K562 (cell line): ENCODE measurements around the gene RAB13. TPM values are rescaled to one million over a fixed set of nuclear protein-coding genes. Genes with fewer than 3 reads are reported as not detected.

ENCODE experiments used
- ATAC-seq: fragments of 200-7000 bp; cut with Tn5 transposase; 3 replicates; pipeline ENCODE4 v1.9.1; 2020; ENCODE audit warnings: moderate library complexity
- BruUV-seq: library from RNA; stranded (reverse); fragments of 400-500 nt; replicated peaks from 2 replicates; lab custom pipeline; 2021; lab: Mats Ljungman, UMichigan
- CTCF ChIA-PET: fragments of 300-600 bp; formaldehyde crosslinking; extraction: SDS; loops from one replicate; lab custom pipeline; 2021; ENCODE audit warnings: low intra/inter-chr PET ratio; lab: Yijun Ruan, JAX
- POLR2A ChIA-PET: fragments of 300-600, 350-650 bp; sonication (Branson Sonifier 250); formaldehyde crosslinking; extraction: SDS; loops from one replicate; lab custom pipeline; 2021; ENCODE audit warnings: antibody characterized with exemption, inconsistent platforms; lab: Yijun Ruan, JAX
- DNase-seq, 4 experiments: peaks; one replicate each; pipeline versions ENCODE4 v3.0.0 to v3.0.0-alpha.2; 2011 to 2018; ENCODE audit warnings: low spot score in 3 of 4, mixed read lengths in 3 of 4; ENCODE audit errors: extremely low read depth in 1 of 4
- FAIRE-seq: peaks from 2 replicates; lab custom pipeline; 2011; peaks lifted over from hg19 to GRCh38; lab: Jason Lieb, UNC
- H2AFZ ChIP-seq: 2 replicates; pipeline ENCODE4 v1.6.0; 2011; ENCODE audit warnings: low read depth, low read length, control low read depth, inconsistent platforms
- H3K27ac ChIP-seq: fragments of 200-600 bp; 3 replicates; pipeline ENCODE4 v1.8.0; 2011; ENCODE audit warnings: low read depth, mild to moderate bottlenecking, control low read depth, inconsistent platforms, low read length, moderate library complexity, mixed read lengths; ENCODE audit errors: extremely low read depth
- H3K27me3 ChIP-seq, 2 experiments: fragments of 300-600 bp in 1 of 2; 2 replicates in 1 of 2; 3 replicates in 1 of 2; pipeline versions ENCODE4 v1.6.0 to v1.8.0; 2011; ENCODE audit warnings: inconsistent platforms in 2 of 2, low read length in 2 of 2, mild to moderate bottlenecking in 1 of 2, mixed read lengths in 1 of 2, moderate library complexity in 1 of 2; ENCODE audit not compliant: control insufficient read depth in 2 of 2, insufficient read depth in 2 of 2
- H3K36me3 ChIP-seq: fragments of 300-600 bp; 3 replicates; pipeline ENCODE4 v1.8.0; 2011; ENCODE audit warnings: mild to moderate bottlenecking, low read length, inconsistent platforms; ENCODE audit not compliant: control insufficient read depth, insufficient read depth
- H3K4me1 ChIP-seq, 2 experiments: fragments of 200-600 bp in 1 of 2; replicated peaks in 1 of 2; 2 replicates in 1 of 2; 3 replicates in 1 of 2; pipeline versions ENCODE4 v1.5.1 to v1.8.0; 2011; ENCODE audit warnings: inconsistent platforms in 2 of 2, low read length in 2 of 2, mild to moderate bottlenecking in 1 of 2, mixed read lengths in 1 of 2, moderate library complexity in 1 of 2; ENCODE audit not compliant: control insufficient read depth in 2 of 2, insufficient read depth in 2 of 2
- H3K4me2 ChIP-seq: 2 replicates; pipeline ENCODE4 v1.6.1; 2011; ENCODE audit warnings: low read length, control low read depth, inconsistent platforms, mixed read lengths; ENCODE audit not compliant: insufficient read depth
- H3K4me3 ChIP-seq: fragments of 200-600 bp; sonication (generic), shearing (Covaris generic); 2 replicates; pipeline ENCODE4 v1.5.1; 2016; ENCODE audit warnings: control low read depth, inconsistent platforms
- H3K79me2 ChIP-seq: fragments of 200-600 bp; 3 replicates; pipeline ENCODE4 v1.8.0; 2011; ENCODE audit warnings: low read length, inconsistent platforms; ENCODE audit not compliant: control insufficient read depth, insufficient read depth
- H3K9ac ChIP-seq, 2 experiments: 2 replicates each; pipeline versions ENCODE4 v1.6.0 to v1.6.1; 2011; ENCODE audit warnings: low read depth in 2 of 2, low read length in 2 of 2, control low read depth in 1 of 2, inconsistent platforms in 1 of 2, mild to moderate bottlenecking in 1 of 2, mixed read lengths in 1 of 2; ENCODE audit not compliant: insufficient read depth in 1 of 2
- H3K9me1 ChIP-seq: one replicate; pipeline ENCODE4 v1.6.0; 2011; ENCODE audit warnings: inconsistent platforms, mild to moderate bottlenecking, low read length, moderate library complexity; ENCODE audit not compliant: control insufficient read depth, insufficient read depth
- H3K9me3 ChIP-seq: replicated peaks from 2 replicates; pipeline ENCODE4 v1.5.1; 2011; ENCODE audit warnings: low read depth, low read length, inconsistent platforms; ENCODE audit not compliant: control insufficient read depth, insufficient read depth
- H4K20me1 ChIP-seq: replicated peaks from 2 replicates; pipeline ENCODE4 v1.6.1; 2011; ENCODE audit warnings: low read length, inconsistent platforms, mixed read lengths; ENCODE audit not compliant: control insufficient read depth, insufficient read depth
- CREB1 ChIP-seq, 2 experiments: sonication (generic) in 1 of 2; formaldehyde crosslinking in 1 of 2; IDR thresholded peaks; 2 replicates each; pipeline versions ENCODE4 v1.6.1 to v1.8.0; 2012 to 2022; ENCODE audit warnings: inconsistent platforms in 1 of 2, mild to moderate bottlenecking in 1 of 2, missing genetic modification reagents in 1 of 2, moderate library complexity in 1 of 2
- KDM5B ChIP-seq: fragments of 200-600 bp; sonication (generic); IDR thresholded peaks from 2 replicates; pipeline ENCODE4 v1.6.1; 2012; ENCODE audit warnings: low read depth, mild to moderate bottlenecking, moderate library complexity, low read length, control low read depth, inconsistent platforms; ENCODE audit not compliant: insufficient replicate concordance
- POLR2AphosphoS2 ChIP-seq: IDR thresholded peaks from 2 replicates; pipeline ENCODE4 v1.6.1; 2012; ENCODE audit warnings: low read length, improper control_type of control experiment
- SUPT5H ChIP-seq: fragments of 450-650 bp; IDR thresholded peaks from 2 replicates; pipeline ENCODE4 v1.6.1; 2016
- ZBTB1 ChIP-seq: sonication (generic); formaldehyde crosslinking; IDR thresholded peaks from 2 replicates; pipeline ENCODE4 v1.8.1; 2023; ENCODE audit warnings: missing genetic modification reagents, low read depth, mild to moderate bottlenecking, borderline replicate concordance
- ZC3H11A ChIP-seq: IDR thresholded peaks from 2 replicates; pipeline ENCODE4 v1.6.1; 2012; ENCODE audit warnings: low read depth, low read length, improper control_type of control experiment
- ZNF140 ChIP-seq: fragments of 250-450 bp; sonication (Bioruptor Pico); IDR thresholded peaks from 2 replicates; pipeline ENCODE4 v1.8.0; 2021; ENCODE audit warnings: moderate library complexity, mild to moderate bottlenecking, inconsistent platforms
- ZNF431 ChIP-seq: sonication (generic); formaldehyde crosslinking; IDR thresholded peaks from 2 replicates; pipeline ENCODE4 v1.8.0; 2022; ENCODE audit warnings: mild to moderate bottlenecking, missing genetic modification reagents
- ZNF77 ChIP-seq: fragments of 250-450 bp; sonication (Bioruptor Pico); IDR thresholded peaks from 2 replicates; pipeline ENCODE4 v1.5.0; 2020
- WGBS: fragments of 100-300 bp; shearing (Covaris generic); methylation state at CpG from one replicate; pipeline ENCODE4 v1.1.6; 2016; ENCODE audit warnings: low coverage, mixed read lengths; ENCODE audit not compliant: insufficient coverage; ENCODE audit errors: missing lambda C conversion rate; 5-methylcytosine and 5-hydroxymethylcytosine counted together
- in situ Hi-C: fragments of 300-500 bp; cut with MboI; formaldehyde crosslinking; loops from 4 replicates; pipeline ENCODE4 v1.15.0; 2018; ENCODE audit warnings: inconsistent platforms, mixed read lengths
- intact Hi-C: fragments of 100-400 bp; cut with micrococcal nuclease; formaldehyde crosslinking; loops from 2 replicates; pipeline ENCODE4 v1.14.2; 2022
- polyA plus RNA-seq, 8 experiments: library from polyadenylated mRNA; depleted of rRNA in 4 of 8; stranded (reverse) in 5 of 8; unstranded in 3 of 8; fragments of >200 nt; fragmentation: Nextera tagmentation in 2 of 8; fragmentation: Illumina TruSeq in 1 of 8; extraction: Ambion mirVana in 2 of 8; extraction: Trizol in 1 of 8; gene quantifications; 2 replicates each; pipeline versions ENCODE4 v1.2.1 to v1.2.3, GENCODE V29; 2011 to 2014; ENCODE audit warnings: inconsistent platforms in 1 of 8, missing spikeins in 1 of 8
- total RNA-seq, 7 experiments: library from RNA; depleted of rRNA in 6 of 7; stranded (reverse); fragments of >200 nt in 6 of 7; fragmentation: Illumina TruSeq in 2 of 7; extraction: Trizol in 2 of 7; gene quantifications; 2 replicates each; pipeline versions ENCODE4 v1.2.1 to v1.2.3, GENCODE V29; 2011 to 2021; ENCODE audit warnings: low replicate concordance in 1 of 7
- TF ChIP-seq, protein P1 (sequence below): fragments of 450-650 bp; IDR thresholded peaks from 2 replicates; pipeline ENCODE4 v1.6.1; 2016; ENCODE audit warnings: mild to moderate bottlenecking
- TF ChIP-seq, protein P2 (sequence below): fragments of 250-450 bp; sonication (Bioruptor Pico); IDR thresholded peaks from 2 replicates; pipeline ENCODE4 v1.5.0; 2021
- TF ChIP-seq, protein P3 (sequence below): fragments of 200-400 bp; formaldehyde crosslinking; IDR thresholded peaks from 2 replicates; pipeline ENCODE4 v1.6.1; 2017; ENCODE audit warnings: mild to moderate bottlenecking, low read depth, low read length, moderate library complexity
- TF ChIP-seq, protein P4 (sequence below), 3 experiments: IDR thresholded peaks in 2 of 3; conservative IDR thresholded peaks in 1 of 3; 2 replicates each; pipeline ENCODE4 v1.5.1; 2011 to 2012; ENCODE audit warnings: low read length in 3 of 3, mild to moderate bottlenecking in 3 of 3, control low read depth in 2 of 3, improper control_type of control experiment in 1 of 3, inconsistent platforms in 1 of 3, low read depth in 1 of 3, mixed read lengths in 1 of 3, moderate library complexity in 1 of 3; ENCODE audit not compliant: insufficient read depth in 2 of 3

RAB13 gene
- total and polyA plus RNA-seq, 9 of the 15 experiments (the other 6 are each of a cell fraction or from before 2014, with no cell fraction given) = 22.3 to 100 (median 39.8) TPM

DNA sequence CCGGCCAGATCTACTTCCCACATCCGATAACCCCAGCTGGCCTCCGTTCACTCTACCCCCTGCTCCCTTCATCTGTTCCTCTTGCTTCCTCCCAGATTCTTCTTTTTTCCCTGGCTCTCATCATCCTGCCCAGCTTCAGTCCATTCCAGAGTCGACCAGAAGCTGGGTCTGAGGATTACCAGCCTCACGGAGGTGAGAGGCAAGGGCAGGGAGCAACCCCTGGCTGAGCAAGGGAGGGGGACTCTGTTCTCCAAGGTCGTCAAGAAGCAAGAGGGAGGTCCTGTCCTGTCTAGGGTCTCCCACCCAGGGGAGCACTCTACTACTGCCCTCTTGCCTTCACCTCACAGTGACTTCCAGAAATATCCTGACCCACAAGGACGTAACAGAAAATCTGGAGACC, 12.6 kb downstream of the RAB13 start (continued):
- TF ChIP-seq ZC3H11A = no peak
- TF ChIP-seq ZNF140 (CRISPR knock-in tag) = no peak
- TF ChIP-seq, protein P1, sequence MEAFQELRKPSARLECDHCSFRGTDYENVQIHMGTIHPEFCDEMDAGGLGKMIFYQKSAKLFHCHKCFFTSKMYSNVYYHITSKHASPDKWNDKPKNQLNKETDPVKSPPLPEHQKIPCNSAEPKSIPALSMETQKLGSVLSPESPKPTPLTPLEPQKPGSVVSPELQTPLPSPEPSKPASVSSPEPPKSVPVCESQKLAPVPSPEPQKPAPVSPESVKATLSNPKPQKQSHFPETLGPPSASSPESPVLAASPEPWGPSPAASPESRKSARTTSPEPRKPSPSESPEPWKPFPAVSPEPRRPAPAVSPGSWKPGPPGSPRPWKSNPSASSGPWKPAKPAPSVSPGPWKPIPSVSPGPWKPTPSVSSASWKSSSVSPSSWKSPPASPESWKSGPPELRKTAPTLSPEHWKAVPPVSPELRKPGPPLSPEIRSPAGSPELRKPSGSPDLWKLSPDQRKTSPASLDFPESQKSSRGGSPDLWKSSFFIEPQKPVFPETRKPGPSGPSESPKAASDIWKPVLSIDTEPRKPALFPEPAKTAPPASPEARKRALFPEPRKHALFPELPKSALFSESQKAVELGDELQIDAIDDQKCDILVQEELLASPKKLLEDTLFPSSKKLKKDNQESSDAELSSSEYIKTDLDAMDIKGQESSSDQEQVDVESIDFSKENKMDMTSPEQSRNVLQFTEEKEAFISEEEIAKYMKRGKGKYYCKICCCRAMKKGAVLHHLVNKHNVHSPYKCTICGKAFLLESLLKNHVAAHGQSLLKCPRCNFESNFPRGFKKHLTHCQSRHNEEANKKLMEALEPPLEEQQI = no peak
- TF ChIP-seq, all 486 proteins: peak for 5

DNA sequence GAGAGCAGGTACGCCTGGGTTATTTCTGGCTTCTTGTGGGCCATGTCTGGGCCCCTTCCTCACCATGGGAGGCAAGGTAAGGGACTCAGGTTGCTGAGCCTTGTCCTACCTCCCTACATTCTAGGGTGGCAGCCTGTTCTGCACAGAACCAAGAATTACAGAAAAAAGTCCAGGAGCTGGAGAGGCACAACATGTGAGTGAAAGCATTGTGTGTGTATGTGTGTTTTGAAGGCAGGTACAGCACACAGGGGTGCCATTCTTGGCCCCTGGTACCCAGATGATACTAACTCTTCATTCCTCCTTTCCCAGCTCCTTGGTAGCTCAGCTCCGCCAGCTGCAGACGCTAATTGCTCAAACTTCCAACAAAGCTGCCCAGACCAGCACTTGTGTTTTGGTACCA, 13.1 kb downstream of the RAB13 start:
- H3K4me3 ChIP-seq = no peak overlapping the region
- peaks cover 32% of the 10 kb centered on the region for H3K79me2 ChIP-seq
- WGBS = 97% methylated on average over 3 of the region's 3 CpGs
- POLR2A ChIA-PET = interaction anchor here (0.8 to 7.1 kb wide), 5 partner anchors 8 to 18 kb away, joined by 3 to 37 read pairs (median 6); partner anchors contain the start of genes CRTC2, RAB13, RPS27 and SLC39A1
- peaks cover 9 to 14% of the 10 kb centered on the region in 2 experiments for H3K4me1 ChIP-seq
- no peak for ATAC-seq
- intact Hi-C loops = no loop called here
- TF ChIP-seq KDM5B (peak; percentile 36), ZBTB1 (no peak), POLR2AphosphoS2 (peak; percentile 63), SUPT5H (no peak), ZNF431 (no peak), ZNF77 (CRISPR knock-in tag) (no peak), CREB1 (IDR thresholded peaks at IDR 0.05) (no peak), CREB1 (CRISPR knock-in tag; IDR thresholded peaks at IDR 0.05) (no peak)
- TF ChIP-seq, protein P2, sequence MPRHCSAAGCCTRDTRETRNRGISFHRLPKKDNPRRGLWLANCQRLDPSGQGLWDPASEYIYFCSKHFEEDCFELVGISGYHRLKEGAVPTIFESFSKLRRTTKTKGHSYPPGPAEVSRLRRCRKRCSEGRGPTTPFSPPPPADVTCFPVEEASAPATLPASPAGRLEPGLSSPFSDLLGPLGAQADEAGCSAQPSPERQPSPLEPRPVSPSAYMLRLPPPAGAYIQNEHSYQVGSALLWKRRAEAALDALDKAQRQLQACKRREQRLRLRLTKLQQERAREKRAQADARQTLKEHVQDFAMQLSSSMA = 0 out of 2 replicates have a peak, but pooled peaks have one; percentile 25
- TF ChIP-seq, protein P3, sequence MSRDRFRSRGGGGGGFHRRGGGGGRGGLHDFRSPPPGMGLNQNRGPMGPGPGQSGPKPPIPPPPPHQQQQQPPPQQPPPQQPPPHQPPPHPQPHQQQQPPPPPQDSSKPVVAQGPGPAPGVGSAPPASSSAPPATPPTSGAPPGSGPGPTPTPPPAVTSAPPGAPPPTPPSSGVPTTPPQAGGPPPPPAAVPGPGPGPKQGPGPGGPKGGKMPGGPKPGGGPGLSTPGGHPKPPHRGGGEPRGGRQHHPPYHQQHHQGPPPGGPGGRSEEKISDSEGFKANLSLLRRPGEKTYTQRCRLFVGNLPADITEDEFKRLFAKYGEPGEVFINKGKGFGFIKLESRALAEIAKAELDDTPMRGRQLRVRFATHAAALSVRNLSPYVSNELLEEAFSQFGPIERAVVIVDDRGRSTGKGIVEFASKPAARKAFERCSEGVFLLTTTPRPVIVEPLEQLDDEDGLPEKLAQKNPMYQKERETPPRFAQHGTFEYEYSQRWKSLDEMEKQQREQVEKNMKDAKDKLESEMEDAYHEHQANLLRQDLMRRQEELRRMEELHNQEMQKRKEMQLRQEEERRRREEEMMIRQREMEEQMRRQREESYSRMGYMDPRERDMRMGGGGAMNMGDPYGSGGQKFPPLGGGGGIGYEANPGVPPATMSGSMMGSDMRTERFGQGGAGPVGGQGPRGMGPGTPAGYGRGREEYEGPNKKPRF = no peak
- TF ChIP-seq, protein P4, sequence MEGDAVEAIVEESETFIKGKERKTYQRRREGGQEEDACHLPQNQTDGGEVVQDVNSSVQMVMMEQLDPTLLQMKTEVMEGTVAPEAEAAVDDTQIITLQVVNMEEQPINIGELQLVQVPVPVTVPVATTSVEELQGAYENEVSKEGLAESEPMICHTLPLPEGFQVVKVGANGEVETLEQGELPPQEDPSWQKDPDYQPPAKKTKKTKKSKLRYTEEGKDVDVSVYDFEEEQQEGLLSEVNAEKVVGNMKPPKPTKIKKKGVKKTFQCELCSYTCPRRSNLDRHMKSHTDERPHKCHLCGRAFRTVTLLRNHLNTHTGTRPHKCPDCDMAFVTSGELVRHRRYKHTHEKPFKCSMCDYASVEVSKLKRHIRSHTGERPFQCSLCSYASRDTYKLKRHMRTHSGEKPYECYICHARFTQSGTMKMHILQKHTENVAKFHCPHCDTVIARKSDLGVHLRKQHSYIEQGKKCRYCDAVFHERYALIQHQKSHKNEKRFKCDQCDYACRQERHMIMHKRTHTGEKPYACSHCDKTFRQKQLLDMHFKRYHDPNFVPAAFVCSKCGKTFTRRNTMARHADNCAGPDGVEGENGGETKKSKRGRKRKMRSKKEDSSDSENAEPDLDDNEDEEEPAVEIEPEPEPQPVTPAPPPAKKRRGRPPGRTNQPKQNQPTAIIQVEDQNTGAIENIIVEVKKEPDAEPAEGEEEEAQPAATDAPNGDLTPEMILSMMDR (IDR thresholded peaks at IDR 0.05 in 2 of 3, conservative IDR thresholded peaks at IDR 0.05 in 1 of 3; ENCODE audit: insufficient read depth in 2 of 3, low read depth in 1 of 3, low read length in 3 of 3) = no peak
- TF ChIP-seq, all 486 proteins: peak for 3
- no peaks in the 10 kb centered on the region for H3K9me3 ChIP-seq
- FAIRE-seq (no peak), DNase-seq (no peak)
- CTCF ChIA-PET = no interaction called here
- no peak overlapping the region for H3K4me2 ChIP-seq
- no TSS peak for BruUV-seq
- H3K9ac ChIP-seq = no peak overlapping the region; a peak in 1 of 4 replicates
- peaks cover 36% of the 10 kb centered on the region for H3K36me3 ChIP-seq
- in situ Hi-C loops = no loop called here
- no peak overlapping the region for H2AFZ ChIP-seq
- no peak overlapping the region for H3K27ac ChIP-seq
- H3K27me3 ChIP-seq = no peaks in the 10 kb centered on the region
- H4K20me1 ChIP-seq = no peaks in the 10 kb centered on the region
- no peaks in the 10 kb centered on the region for H3K9me1 ChIP-seq
